ENCODE measurements around the gene ST6GAL1. TPM values are rescaled to one million over a fixed set of nuclear protein-coding genes. Genes with fewer than 3 reads are reported as not detected.

ST6GAL1 gene
- total and polyA plus RNA-seq, 2 of the 8 experiments (the other 6 are each of a cell fraction or from before 2014, with no cell fraction given): 62.8 to 80.9 TPM

DNA sequence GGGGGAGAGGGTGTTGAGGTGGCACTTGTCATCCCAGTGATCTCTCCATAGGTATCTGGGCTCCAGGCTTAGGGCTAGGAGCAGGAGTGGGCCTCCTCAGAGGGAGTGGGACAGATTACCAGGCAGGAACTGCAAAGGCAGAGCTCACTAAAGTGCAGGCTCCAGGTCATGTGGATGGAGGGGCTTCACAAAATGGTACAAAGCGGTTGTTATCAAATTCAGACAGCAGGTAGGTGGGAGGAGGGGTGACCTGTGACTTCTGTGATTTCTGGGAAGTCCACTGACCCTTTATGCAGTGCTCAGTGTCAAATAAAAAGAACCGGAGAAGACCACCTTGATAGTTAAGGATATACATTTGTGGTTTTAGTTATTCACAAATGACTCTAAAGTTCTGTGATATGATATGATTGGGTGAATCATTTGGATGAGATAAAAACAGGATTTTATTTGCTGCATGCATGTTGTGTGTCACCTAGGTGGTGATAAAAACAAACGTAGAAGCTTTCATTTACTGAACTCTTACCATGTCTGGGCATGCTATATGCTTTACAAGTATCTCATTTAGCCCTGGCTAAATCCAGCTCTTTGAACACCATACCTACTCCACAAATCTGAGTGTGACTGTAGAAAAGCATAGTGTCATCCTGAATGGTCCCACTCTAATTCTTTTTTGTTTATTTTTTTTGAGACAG is 20.2 kb downstream of the ST6GAL1 start (continued):
- TF ChIP-seq CHD1 (IDR thresholded peaks at IDR 0.05; ENCODE audit: low read depth, low read length) (no peak), KDM4A (IDR thresholded peaks at IDR 0.05; ENCODE audit: low read depth, low read length, severe bottlenecking) (no peak), EGR1 (IDR thresholded peaks at IDR 0.05; ENCODE audit: borderline replicate concordance, low read depth, low read length) (no peak), CHD2 (IDR thresholded peaks at IDR 0.05; ENCODE audit: low read length) (no peak)

Measured in H1 (cell line).